ENCODE measurements around the gene KLHL6. TPM values are rescaled to one million over a fixed set of nuclear protein-coding genes. Genes with fewer than 3 reads are reported as not detected.
"Not testable (repeated sequence)": the region's sequence is repeated elsewhere in the genome, so short reads cannot be mapped to it uniquely, and the experiment has no call there.

KLHL6 gene
- total RNA-seq, 1 donor from 2014 or later, result 13.0 TPM

GRCh38 chr3:183490211-183490601 is 65.3 kb downstream of the KLHL6 start:
- no peak for DNase-seq (ENCODE audit: extremely low read depth, low read depth, low spot score)

GRCh38 chr3:183489455-183490210 is 65.9 kb downstream of the KLHL6 start:
- no peak for DNase-seq (ENCODE audit: extremely low read depth, low read depth, low spot score)

- no peak for DNase-seq (ENCODE audit: extremely low read depth, low read depth, low spot score)
Observed at GRCh38 chr3:183488343-183488742, 67.2 kb downstream of the KLHL6 start.

DNA sequence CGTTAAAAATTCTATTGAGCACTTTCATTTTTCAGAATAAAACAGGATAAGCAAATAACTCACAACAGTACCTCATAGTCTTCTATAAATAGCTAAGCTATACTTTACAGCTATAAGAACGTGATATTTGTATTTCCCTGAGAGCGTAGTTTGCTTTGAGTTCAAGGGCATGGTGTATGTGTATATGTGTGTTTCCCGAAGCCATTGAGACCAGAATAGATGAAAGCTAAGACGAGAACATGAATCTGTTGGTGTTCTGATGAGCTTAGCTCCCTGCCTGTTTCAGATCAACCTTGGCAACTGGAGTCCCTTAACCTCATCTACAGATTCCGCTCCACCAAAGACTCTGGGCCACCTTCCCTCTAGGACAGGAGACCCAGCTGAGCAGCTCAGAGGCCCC is 67.6 kb downstream of the KLHL6 start:
- no peak for DNase-seq (ENCODE audit: extremely low read depth, low read depth, low spot score)

GRCh38 chr3:183487016-183487415 is 68.5 kb downstream of the KLHL6 start:
- no peak for DNase-seq (ENCODE audit: extremely low read depth, low read depth, low spot score)

GRCh38 chr3:183486472-183486871 is 69.0 kb downstream of the KLHL6 start:
- DNase-seq (ENCODE audit: extremely low read depth, low read depth, low spot score), result no peak

DNA sequence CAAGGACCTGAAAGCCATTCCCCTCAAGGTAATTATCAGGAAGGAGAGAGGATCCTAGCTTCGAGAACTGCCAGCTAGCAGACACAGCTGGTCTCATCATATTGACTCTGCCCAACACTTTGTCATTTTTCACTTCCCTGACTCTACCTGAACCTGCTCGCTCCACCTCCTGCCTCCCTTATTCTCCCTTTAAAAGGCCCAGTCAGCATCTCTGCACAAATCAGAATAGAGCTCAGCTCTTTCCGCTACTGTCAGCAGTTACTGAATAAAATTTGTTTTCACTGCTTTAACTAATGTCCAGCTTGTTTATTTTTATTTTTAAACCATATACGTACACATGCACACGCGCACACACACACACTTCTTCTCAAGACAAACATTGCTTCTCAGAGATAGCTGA is 69.9 kb downstream of the KLHL6 start:
- DNase-seq (ENCODE audit: extremely low read depth, low read depth, low spot score), result no peak

- DNase-seq (ENCODE audit: extremely low read depth, low read depth, low spot score), result no peak
Observed at GRCh38 chr3:183485093-183485492, 70.4 kb downstream of the KLHL6 start.

- no peak for DNase-seq (ENCODE audit: extremely low read depth, low read depth, low spot score)
Observed at GRCh38 chr3:183484431-183485075, 71.0 kb downstream of the KLHL6 start.

DNA sequence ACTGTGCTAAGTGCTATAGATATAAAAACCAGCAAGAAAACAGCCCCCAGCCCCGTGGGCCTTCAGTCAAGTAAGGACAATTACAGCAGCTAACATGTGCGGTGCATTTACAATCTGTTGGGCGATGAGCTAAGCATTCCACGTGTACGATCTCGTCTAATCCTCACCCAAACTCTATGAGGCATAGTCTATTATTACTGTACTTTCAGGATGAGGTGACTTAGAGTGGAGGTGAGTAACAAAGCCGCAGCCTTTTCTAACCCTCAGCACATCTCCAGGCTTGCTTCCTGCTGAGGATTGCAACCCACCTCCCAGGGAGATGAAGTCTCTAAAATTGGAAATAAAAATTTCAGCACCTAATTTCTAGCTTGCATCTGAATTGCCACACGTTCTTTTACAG is 73.9 kb downstream of the KLHL6 start:
- DNase-seq (ENCODE audit: extremely low read depth, low read depth, low spot score), result no peak

- no peak for DNase-seq (ENCODE audit: extremely low read depth, low read depth, low spot score)
Observed at GRCh38 chr3:183478501-183478900, 77.0 kb downstream of the KLHL6 start.

DNA sequence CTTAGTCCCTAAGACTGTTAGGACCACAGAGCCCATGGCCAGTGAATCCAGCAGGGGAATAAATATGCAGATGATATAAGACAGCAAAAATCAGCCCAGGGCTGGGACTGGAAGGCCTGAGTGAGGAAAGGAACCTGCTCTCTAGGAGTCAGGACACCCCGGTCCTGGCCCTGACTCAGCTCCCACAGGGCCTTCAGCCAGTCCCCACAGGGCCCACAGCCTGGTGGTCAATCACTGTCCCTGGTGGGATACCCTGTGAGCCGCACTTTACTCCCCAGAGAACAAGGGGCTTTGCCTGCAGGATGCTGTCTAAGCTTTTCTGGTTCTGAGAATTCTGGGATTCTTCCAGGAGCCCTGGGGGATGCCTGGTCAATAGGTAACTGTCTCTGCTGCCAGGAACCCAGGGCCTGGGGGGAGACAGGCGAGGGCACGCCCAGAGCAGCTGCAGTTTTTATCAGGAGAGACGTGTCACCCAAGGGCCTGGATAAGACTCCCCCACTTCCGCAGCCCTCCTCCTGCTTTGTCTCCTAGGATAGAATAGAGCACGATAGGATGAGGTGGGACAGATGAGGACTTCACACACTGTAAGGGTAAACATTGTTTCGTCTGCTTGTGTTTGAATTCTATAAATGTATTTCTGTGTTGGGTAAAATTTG is 77.6 kb downstream of the KLHL6 start:
- DNase-seq (ENCODE audit: extremely low read depth, low read depth, low spot score), result no peak

GRCh38 chr3:183475764-183476162 is 79.7 kb downstream of the KLHL6 start:
- not testable (repeated sequence) for DNase-seq (ENCODE audit: extremely low read depth, low read depth, low spot score)

GRCh38 chr3:183475016-183475763 is 80.3 kb downstream of the KLHL6 start:
- no peak for DNase-seq (ENCODE audit: extremely low read depth, low read depth, low spot score)

- DNase-seq (ENCODE audit: extremely low read depth, low read depth, low spot score), result no peak
Observed at GRCh38 chr3:183473969-183474368, 81.5 kb downstream of the KLHL6 start.

DNA sequence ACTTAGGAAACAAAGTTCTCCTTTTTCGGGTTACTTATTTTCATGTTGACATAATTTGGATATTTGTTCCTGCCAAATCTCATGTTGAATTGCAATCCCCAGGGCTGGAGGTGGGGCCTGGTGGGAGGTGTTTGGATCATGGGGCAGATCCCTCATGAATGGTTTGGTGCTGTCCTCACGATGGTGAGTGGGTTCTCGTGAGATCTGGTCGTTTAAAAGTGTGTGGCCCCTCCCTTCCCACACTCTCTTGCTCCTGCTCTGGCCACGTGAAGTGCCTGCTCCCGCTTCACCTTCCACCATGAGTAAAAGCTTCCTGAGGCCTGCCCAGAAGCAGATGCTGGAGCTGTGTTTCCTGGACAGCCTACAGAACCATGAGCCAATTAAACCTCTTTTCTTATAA is 83.4 kb downstream of the KLHL6 start:
- no peak for DNase-seq (ENCODE audit: extremely low read depth, low read depth, low spot score)

DNA sequence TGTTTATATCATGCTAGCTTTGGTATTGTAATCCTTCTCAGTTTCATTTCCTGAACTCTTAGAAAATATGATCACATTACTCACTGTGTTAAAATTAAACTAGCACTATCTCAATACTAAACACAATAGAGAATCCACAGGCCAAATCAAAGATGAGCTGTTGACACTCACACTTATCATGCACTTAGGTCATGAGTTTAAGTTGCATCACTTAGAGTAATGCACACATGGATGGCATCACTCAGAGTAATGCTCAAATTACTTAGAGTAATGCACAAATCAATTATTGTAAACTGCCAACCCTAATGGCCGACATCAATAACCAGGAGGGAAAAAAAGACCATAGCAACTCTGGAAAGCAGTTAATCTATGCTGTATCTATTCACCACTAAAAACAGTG is 87.1 kb downstream of the KLHL6 start:
- DNase-seq (ENCODE audit: extremely low read depth, low read depth, low spot score), result no peak

DNA sequence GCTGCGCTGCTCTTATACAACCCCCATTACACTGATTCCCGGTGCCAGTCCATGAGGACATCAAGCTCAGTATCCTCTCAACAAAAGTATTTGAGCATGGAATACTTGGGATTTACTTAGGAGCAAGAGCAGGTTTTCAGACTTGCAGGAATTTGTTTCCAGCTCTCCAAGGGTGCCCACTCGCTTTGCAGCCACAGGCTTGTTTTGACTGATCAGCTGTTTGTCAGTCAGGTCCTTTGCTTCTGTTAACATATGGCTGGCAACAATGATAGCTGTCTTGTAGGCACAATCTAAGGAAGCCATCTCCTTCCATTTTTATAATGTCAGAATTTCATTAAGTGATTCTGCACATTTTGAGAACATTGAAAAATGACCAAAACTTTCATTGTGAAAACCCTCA is 88.9 kb downstream of the KLHL6 start:
- DNase-seq (ENCODE audit: extremely low read depth, low read depth, low spot score), result no peak

DNA sequence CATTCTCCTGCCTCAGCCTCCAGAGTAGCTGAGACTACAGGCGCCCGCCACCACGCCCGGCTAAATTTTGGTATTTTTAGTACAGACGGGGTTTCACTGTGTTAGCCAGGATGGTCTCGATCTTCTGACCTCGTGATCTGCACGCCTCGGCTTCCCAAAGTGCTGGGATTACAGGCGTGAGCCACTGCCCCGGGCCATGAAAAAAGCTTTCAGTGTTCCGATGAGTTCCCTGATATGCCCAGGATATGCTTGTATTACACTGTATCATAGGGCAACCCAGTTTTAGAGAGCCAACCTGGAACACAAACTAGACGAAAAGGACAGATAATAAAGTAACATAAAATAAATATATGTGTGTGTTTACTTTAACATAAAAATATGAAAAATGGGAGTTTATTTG is 89.8 kb downstream of the KLHL6 start:
- DNase-seq (ENCODE audit: extremely low read depth, low read depth, low spot score), result not testable (repeated sequence)

- DNase-seq (ENCODE audit: extremely low read depth, low read depth, low spot score), result no peak
Observed at GRCh38 chr3:183464480-183464879, 91.0 kb downstream of the KLHL6 start.

Data from glomerular endothelial cell (primary cell).